GM21786 (cell line): ENCODE results near the gene LAMP1.
A peak's percentile ranks its signal among the peaks of the same experiment; 100 is the strongest.
"Not testable (repeated sequence)": the region's sequence is repeated elsewhere in the genome, so short reads cannot be mapped to it uniquely, and the experiment has no call there.

ENCODE experiments used
- ATAC-seq: cut with Tn5 transposase; IDR thresholded peaks from one replicate; pipeline ENCODE4 v1.9.1; 2021; ENCODE audit not compliant: unreplicated experiment

The LAMP1 gene

GRCh38 chr13:113296823-113297369 is at the start of gene LAMP1:
Gene LAMP1 (plus strand): TSS chr13:113297239. CDS start chr13:113297435, 196 bp downstream.
- peak; percentile 70 for ATAC-seq

- no peak for ATAC-seq
These were observed 44.4 kb upstream of the LAMP1 start for GRCh38 chr13:113252516-113253095.

GRCh38 chr13:113257908-113258307 is 39.1 kb upstream of the LAMP1 start:
- not testable (repeated sequence) for ATAC-seq

- ATAC-seq, result no peak
These were observed 38.6 kb upstream of the LAMP1 start for GRCh38 chr13:113258321-113259054.

GRCh38 chr13:113260996-113261395 is 36.0 kb upstream of the LAMP1 start:
- ATAC-seq, result no peak

- not testable (repeated sequence) for ATAC-seq
These were observed 34.0 kb upstream of the LAMP1 start for GRCh38 chr13:113263016-113263415.

GRCh38 chr13:113267642-113268405 is 29.2 kb upstream of the LAMP1 start:
- no peak for ATAC-seq

GRCh38 chr13:113272031-113272430 is 25.0 kb upstream of the LAMP1 start:
- no peak for ATAC-seq

- no peak for ATAC-seq
These were observed 24.3 kb upstream of the LAMP1 start for GRCh38 chr13:113272701-113273181.

GRCh38 chr13:113273321-113273720 is 23.7 kb upstream of the LAMP1 start:
- no peak for ATAC-seq

- ATAC-seq, result no peak
These were observed 23.0 kb upstream of the LAMP1 start for GRCh38 chr13:113273851-113274590.

- no peak for ATAC-seq
These were observed 22.3 kb upstream of the LAMP1 start for GRCh38 chr13:113274721-113275120.

GRCh38 chr13:113275387-113275786 is 21.7 kb upstream of the LAMP1 start:
- ATAC-seq, result no peak

GRCh38 chr13:113280126-113280525 is 16.9 kb upstream of the LAMP1 start:
- ATAC-seq, result no peak

GRCh38 chr13:113283904-113284303 is 13.1 kb upstream of the LAMP1 start:
- ATAC-seq, result no peak

- ATAC-seq, result no peak
These were observed 8.2 kb upstream of the LAMP1 start for GRCh38 chr13:113288880-113289279.

- ATAC-seq, result no peak
These were observed 5.9 kb upstream of the LAMP1 start for GRCh38 chr13:113291129-113291528.

- no peak for ATAC-seq
These were observed 4.8 kb upstream of the LAMP1 start for GRCh38 chr13:113292021-113292862.

GRCh38 chr13:113293686-113294085 is 3.4 kb upstream of the LAMP1 start:
- ATAC-seq, result no peak

GRCh38 chr13:113295776-113296175 is 1.3 kb upstream of the LAMP1 start:
- no peak for ATAC-seq
